ENCODE data around the gene DENND6B. TPM values are rescaled to one million over a fixed set of nuclear protein-coding genes. Genes with fewer than 3 reads are reported as not detected.
"Not testable (repeated sequence)": the region's sequence is repeated elsewhere in the genome, so short reads cannot be mapped to it uniquely, and the experiment has no call there.

Gene DENND6B
- total RNA-seq, 2 donors from 2014 or later = 3.4 to 7.3 TPM

GRCh38 chr22:50327711-50328019 lies 853 bp upstream of the DENND6B start:
- H3K4me3 ChIP-seq = peak overlapping the region; percentile 36 to 73
- no peak for DNase-seq
- H3K36me3 ChIP-seq (replicated peaks in 1 of 2; ENCODE audit: insufficient read depth in 1 of 2, low read depth in 2 of 2) = no peaks in the 10 kb centered on the region
- no peaks in the 10 kb centered on the region for H3K27me3 ChIP-seq
- peaks cover 26% of the 10 kb centered on the region for H3K4me1 ChIP-seq
- TF ChIP-seq POLR2A (IDR thresholded peaks at IDR 0.05) (no peak), CTCF (IDR thresholded peaks at IDR 0.05) (no peak)
- intact Hi-C loops (cut with DNase I) = no loop called here
- H3K9me3 ChIP-seq = no peaks in the 10 kb centered on the region
- WGBS, 2 donors = 58 to 81% methylated on average over 16 to 22 of the region's 22 CpGs
- ATAC-seq = no peak
- peak overlapping the region; percentile 87 to 94 (median 93) for H3K27ac ChIP-seq

- ATAC-seq (no peak), DNase-seq (no peak)
- peaks cover 21% of the 10 kb centered on the region for H3K4me1 ChIP-seq
- peak overlapping the region in 1 of 2 donors; percentile 69 for H3K4me3 ChIP-seq
- TF ChIP-seq POLR2A (IDR thresholded peaks at IDR 0.05) (no peak), CTCF (IDR thresholded peaks at IDR 0.05) (no peak)
- H3K36me3 ChIP-seq (replicated peaks in 1 of 2; ENCODE audit: insufficient read depth in 1 of 2, low read depth in 2 of 2) = no peaks in the 10 kb centered on the region
- intact Hi-C loops (cut with DNase I) = no loop called here
- 18 to 43% methylated on average over 15 to 41 of the region's 56 CpGs for WGBS, 2 donors
- peak overlapping the region in 3 of 4 donors; percentile 3 to 94 (median 92) for H3K27ac ChIP-seq
- no peaks in the 10 kb centered on the region for H3K9me3 ChIP-seq
- H3K27me3 ChIP-seq = no peaks in the 10 kb centered on the region
These were observed 422 bp downstream of the DENND6B start for GRCh38 chr22:50326225-50326955.

- Histone ChIP-seq H3K27me3 (no peaks in the 10 kb centered on the region), H3K36me3 (replicated peaks in 1 of 2; ENCODE audit: insufficient read depth in 1 of 2, low read depth in 2 of 2) (no peaks in the 10 kb centered on the region), H3K9me3 (no peaks in the 10 kb centered on the region), H3K27ac (no peak overlapping the region), H3K4me3 (no peak overlapping the region), H3K4me1 (peaks cover 16% of the 10 kb centered on the region)
- no peak for TF ChIP-seq CTCF (IDR thresholded peaks at IDR 0.05)
- no peak for TF ChIP-seq POLR2A (IDR thresholded peaks at IDR 0.05)
- DNase-seq (no peak), ATAC-seq (no peak)
- 73 to 75% methylated on average over 10 to 19 of the region's 19 CpGs for WGBS, 2 donors
- intact Hi-C loops (cut with DNase I) = no loop called here
These were observed 1.2 kb downstream of the DENND6B start for GRCh38 chr22:50325444-50326224.

- ATAC-seq = no peak
- Histone ChIP-seq H3K27ac (no peak overlapping the region), H3K9me3 (no peaks in the 10 kb centered on the region), H3K4me3 (no peak overlapping the region), H3K27me3 (no peaks in the 10 kb centered on the region), H3K36me3 (replicated peaks in 1 of 2; ENCODE audit: insufficient read depth in 1 of 2, low read depth in 2 of 2) (no peaks in the 10 kb centered on the region), H3K4me1 (peaks cover 15% of the 10 kb centered on the region)
- no peak for DNase-seq
- 80 to 92% methylated on average over 3 to 5 of the region's 5 CpGs for WGBS, 2 donors
- TF ChIP-seq CTCF (IDR thresholded peaks at IDR 0.05) (no peak), POLR2A (IDR thresholded peaks at IDR 0.05) (no peak)
- intact Hi-C loops (cut with DNase I) = no loop called here
These were observed 2.9 kb downstream of the DENND6B start for GRCh38 chr22:50323900-50324299.

GRCh38 chr22:50322382-50323104 lies 4.3 kb downstream of the DENND6B start:
- H3K36me3 ChIP-seq (replicated peaks in 1 of 2; ENCODE audit: insufficient read depth in 1 of 2, low read depth in 2 of 2); intact Hi-C loops (cut with DNase I): not testable (repeated sequence)

More at GRCh38 chr22:50322382-50323104, 4.3 kb downstream of the DENND6B start:
- ATAC-seq, H3K27ac ChIP-seq, H3K4me1 ChIP-seq, DNase-seq, H3K4me3 ChIP-seq, H3K27me3 ChIP-seq, H3K9me3 ChIP-seq: not testable (repeated sequence)
- WGBS, 2 donors = 78% methylated on average over 8 to 10 of the region's 10 CpGs

All from body of pancreas (tissue), 4 donors.